PFSK-1 (cell line): ENCODE measurements around the gene C11orf58.

Experiments
- POLR2AphosphoS5 ChIP-seq: IDR thresholded peaks from 2 replicates; pipeline ENCODE4 v1.6.1; 2012; ENCODE audit warnings: low read depth, mild to moderate bottlenecking, control low read depth, low read length, moderate library complexity
- TAF1 ChIP-seq: IDR thresholded peaks from 2 replicates; pipeline ENCODE4 v1.6.1; 2012; ENCODE audit warnings: low read length, control low read depth, borderline replicate concordance; ENCODE audit not compliant: insufficient read depth

DNA sequence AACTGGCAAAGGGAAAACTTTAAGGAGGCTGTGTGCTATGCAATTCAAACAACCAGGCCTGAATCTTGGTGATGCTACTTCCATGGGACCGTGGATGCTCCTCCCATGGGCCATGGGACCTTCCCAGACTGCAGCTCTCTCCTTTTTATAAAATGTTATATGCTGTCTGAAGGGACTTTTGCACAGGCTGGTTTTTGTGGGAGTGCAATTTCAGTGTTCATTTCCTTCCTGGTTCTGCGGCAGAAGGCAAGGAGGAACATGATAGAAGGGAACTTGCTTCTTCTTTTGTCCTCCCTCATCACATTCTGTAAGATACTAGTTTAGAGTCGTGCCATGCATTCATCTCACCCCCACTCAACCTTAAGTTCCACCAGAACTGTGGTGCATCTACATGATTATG lies 68.9 kb downstream of the C11orf58 start:
- TF ChIP-seq POLR2AphosphoS5 (no peak), TAF1 (no peak)
